GM19463 (cell line): Measurements from ENCODE around the gene SLC19A1.

Experiments used
- ATAC-seq: cut with Tn5 transposase; IDR thresholded peaks from one replicate; pipeline ENCODE4 v1.9.1; 2021; ENCODE audit warnings: mild to moderate bottlenecking, moderate library complexity; ENCODE audit not compliant: unreplicated experiment

The SLC19A1 gene

DNA sequence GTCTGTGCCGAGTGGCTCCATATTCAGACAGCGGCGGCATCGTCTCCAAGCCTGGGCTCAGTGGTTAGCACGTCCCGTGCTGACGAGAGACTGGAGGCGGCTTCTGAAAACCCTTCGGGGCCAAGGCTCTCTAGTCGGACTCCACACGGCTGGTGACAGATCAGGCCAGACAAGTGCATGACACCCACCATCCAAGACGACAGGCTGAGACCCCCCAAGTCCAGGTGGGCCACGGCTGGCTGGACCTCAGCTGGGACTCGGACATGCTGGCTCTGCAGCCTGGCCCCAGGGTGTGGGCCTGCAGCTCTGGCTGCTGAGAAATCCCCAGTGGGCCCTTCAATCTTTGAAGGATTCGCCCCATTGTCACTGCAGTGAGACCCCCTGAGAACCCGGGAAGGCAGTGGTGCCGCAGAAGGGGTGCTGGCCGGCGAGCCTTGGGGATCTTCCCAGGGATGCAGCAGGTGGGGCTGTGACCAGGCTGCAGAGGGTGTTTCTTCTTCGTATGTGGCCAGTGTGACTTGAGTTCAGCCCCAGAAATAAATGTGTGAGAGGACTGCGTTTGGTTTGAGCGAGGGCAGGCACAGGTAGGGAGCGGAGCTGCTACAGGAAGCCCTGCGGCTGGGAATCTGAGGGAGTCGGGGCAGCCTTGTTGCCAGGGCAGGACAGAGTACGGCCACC is 15.9 kb upstream of the SLC19A1 start:
- ATAC-seq: no peak

GRCh38 chr21:45557616-45558043 is 15.4 kb upstream of the SLC19A1 start:
- ATAC-seq: no peak

DNA sequence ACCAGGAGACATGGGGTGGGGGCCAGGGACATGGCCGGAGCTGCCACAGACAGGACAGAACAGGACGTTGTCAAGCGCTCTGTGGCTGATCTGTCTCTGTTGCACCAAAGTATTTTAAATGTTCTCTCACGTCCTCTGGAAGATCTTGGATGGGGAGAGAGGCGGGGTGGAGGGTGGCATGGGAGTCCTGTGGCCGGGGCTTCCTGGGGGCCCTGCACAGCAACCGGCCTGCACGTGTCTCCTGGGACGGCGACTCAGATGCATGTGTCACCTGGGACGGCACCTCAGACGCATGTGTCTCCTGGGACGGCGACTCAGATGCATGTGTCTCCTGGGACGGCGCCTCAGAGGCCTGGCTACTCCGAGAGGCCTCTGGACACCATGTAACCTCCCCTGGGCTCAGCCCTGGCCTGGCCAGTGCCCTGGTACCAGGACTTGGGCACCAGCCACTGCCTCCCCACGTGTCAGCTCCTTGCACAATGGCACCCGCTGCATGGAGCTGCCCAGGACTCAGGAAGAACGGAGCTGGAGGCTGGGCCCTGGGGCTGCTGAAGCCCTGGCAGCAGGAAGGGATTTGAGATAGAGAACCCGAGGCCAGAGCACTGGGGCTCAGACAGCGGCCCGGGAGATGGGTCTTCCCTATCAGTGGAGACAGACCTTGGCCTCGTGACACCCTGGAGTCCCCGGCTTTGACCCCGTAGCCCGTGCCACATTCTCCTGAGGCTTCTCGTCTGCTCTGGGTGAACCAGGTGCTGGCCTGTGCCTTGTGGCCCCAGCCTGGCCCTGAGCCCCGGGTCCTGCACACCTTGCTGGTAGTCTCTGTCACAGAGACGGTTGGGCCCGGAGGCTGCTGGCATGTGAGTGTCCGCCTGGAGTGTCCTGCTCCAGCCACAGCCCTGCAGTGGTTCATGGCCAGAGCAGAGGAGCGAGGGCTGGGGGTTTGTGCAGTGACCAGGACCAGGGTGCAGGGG is 14.7 kb upstream of the SLC19A1 start:
- ATAC-seq: no peak

DNA sequence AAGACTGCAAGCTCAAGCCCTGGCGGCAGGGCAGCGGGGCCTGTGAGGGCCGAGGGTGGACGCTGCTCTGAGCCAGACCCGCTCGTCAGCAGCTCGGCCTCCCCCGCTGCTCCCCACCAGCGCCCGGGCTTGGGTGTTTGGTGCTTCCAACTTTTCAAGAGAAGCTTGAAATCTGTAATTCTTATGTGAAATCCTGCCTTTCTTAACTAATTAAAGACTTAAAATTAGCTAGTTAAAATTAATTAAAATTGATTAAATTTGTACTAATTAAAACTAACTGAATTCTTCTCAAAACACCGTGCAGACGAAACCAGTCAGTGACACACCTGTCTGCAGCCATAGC is 14.0 kb upstream of the SLC19A1 start:
- ATAC-seq: no peak

DNA sequence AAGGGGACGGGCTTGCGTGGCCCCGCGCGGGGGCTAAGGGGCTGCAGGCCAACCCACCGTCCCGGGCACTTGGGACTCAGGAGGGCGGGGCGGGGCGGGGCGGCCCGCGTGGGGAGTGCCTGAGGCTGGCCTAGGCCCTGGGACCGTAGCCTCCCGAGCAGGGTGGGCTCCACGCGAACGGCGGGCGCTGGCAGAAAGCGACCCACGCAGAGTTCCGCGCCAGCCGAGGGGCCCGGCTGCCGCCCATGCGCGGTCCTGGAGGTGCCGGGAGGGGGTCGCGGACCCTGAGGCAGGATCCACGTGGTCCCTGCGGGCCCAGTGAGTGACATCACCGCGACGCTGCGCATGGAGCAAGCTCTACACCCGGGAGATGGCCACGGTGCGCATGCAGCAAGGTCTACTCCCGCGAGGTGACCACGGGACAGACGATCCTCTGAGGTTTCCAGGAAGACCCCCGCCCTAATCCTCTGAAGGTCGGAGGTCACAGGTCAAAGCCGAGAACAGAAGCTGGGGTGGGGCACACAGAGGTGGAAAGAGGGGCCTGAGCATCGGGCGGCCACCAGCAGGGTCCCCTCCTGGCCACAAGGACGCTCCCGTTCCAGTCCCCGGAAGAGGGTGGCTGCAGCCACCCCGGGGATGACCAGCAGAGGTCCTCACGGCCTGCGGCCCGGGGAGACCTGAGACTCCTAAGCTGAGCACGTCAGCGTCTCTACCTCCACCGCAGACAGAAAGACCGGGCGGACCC is 13.5 kb upstream of the SLC19A1 start:
- ATAC-seq: peak; percentile 76

DNA sequence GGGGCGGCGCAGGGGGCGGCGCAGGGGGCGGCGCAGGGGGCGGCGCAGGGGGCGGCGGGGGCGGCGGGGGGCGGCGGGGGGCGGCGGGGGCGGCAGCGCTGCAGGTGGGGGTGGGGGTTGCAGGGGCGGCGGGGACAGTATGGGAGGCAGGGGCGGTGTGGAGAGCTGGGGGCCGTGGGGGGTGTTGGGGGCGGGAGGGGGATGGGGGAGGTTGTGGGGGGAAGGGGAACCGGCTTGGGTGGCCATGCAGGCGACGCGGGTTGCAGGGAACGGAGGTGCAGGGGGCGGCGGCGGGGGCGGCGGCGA is 13.0 kb upstream of the SLC19A1 start:
- no peak for ATAC-seq

DNA sequence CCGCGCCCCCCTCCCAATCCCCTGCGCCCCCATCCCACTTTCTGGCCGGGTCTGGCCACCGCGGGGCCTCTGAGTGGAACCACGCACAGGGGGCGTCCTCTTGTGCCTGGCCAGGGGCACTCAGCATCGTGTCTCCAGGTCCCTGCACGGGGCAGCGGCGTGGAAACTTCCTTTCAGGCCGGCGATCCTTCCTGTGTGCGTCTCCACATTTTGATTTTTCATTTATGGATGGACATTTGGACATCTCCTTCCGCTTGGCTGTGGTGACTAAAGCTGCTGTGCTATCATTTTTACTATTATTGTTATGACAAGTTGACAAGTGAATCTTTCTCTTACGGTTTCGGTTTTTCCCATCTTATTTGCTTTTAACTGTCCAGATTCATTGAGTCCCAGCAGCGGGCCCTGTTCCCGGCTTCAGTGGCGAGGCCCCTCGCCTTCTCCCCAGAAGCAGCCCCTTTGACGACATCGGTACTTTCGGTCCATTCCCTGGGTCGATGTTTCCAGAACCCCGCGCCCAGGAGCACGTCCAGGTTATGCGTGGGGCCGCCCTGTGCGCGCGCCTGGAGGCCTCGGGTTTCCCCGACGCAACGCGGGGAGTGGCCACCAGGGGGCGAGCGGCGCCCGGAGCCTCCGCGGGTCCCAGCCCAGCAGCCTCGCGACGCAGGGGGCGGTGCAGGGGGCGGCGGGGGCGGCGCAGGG is 12.4 kb upstream of the SLC19A1 start:
- ATAC-seq: peak; percentile 50

DNA sequence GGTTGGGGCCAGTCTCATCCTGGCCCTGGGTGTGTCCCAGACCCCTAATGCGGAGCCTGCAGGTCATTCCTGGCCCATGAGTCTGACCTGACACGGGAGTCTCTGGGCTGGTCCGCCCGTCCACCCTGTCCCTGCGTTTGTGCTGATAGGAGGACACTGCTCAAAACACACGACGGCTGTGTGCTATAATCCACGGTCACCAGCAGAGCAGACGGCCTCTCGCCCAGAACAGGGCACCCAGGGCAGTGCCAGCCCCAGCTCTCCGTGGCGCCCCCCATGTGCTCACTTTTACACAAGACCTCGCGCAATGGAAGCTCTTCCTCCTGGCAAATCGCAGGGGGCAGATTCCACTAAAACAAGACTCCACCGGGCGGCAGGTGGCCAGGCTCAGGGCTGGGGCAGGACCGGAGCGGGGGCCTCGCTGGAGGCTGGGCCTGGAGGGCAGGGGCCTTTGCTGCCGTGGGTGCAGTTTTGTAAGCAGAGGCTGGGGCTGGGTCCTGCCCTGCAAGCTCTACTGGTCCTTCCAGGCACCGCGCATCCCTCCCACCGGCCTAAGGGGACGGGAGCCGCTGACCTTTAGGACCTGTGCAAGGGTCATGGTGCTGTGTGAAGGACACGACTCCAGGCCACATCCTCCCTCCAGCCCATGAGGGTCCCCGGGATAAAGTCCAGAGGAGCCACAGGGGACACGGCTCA is 10.6 kb upstream of the SLC19A1 start:
- no peak for ATAC-seq

- no peak for ATAC-seq
Observed at GRCh38 chr21:45551783-45552695, 9.8 kb upstream of the SLC19A1 start.

DNA sequence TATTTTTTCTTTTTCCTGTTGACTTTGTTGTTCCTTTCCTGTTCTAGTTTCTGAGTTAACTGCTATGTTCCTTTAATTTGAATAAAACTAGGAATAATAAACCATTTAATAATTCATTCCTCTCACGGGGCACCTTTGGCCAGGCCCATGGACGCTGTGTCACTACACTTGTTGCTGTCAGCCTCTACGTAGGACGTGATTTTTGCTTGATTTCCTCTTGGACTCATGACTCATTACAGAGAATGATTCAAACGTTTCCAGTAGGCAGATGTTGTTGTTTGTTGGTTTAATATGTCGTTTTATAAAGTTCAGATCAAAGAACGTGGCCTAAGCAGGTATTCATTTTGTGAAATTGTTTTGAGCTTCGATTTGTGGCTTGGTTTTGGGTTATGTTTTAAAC is 9.1 kb upstream of the SLC19A1 start:
- no peak for ATAC-seq

- peak; percentile 33 for ATAC-seq
Observed at GRCh38 chr21:45550522-45551210, 8.4 kb upstream of the SLC19A1 start.

DNA sequence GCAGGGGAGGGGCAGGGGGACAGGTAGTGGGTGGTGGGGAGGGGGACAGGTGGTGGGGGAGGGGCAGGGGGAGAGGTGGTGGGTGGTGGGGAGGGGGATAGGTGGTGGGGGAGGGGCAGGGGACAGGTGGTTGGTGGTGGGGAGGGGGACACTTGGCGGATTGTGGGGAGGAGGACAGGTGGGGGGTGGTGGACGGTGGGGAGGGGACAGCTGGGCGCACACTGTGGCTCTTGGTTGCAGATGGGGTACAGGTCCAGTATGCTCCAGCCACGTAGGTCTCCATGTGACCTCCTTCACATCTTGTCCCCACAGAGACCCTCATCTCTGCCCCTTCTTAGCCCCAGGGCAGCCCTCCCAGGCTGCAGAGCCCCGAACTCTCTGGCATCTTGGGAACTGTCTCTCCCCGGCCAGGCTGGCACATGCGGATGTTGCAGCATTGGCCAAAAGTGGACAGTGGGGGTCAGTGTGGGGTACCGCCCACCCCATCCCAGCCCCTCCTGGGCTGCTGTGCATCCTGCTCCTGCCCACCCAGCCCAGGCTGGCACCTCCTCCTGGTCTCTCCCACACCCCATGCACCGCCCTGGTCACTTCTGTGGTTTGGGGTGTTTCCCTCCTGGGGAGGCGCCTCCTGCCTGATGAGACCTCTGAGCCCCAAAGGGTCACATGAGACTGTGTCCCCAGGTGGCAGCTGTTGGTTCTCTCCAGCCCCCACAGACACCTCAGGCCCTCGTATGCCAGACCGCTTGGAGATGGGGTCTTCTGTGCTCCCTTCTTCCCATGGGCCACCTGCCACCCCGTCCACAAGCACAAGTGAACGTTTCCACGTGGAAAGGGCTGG is 7.6 kb upstream of the SLC19A1 start:
- ATAC-seq: peak; percentile 51

DNA sequence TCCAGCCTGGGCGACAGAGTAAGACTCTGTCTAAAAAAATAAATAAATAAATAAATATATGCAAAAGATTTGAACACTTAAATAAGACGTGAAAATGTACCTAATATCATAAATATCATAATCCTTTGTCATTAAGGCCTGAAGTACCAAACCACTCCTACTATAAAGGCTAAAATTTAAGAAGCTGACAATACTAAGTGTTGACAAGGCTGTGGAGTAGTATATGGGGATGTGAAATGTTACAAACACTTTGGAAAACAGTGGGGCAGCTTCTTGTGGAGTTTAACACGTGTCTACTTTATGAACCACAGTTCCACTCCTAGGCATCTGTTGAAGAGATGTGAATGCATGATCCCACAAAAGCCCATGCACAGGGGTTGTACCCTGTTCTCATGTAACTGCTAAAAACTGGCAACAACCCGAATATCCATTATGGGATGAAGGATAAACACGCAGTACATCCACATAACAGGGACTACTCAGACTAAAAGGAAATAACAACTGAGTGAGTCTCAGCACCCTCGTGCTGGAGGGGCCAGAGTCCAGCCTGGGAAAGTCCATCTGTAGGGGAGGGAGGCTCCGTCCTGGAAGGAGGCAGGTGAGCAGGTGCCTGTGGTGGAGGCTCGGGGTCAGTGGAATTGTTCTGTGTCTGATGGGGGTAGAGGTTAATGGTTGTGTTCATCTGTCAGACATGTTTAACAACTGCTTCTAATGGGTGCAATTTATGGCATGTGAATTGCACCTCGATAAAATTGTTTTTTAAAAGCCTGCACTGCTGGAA is 6.7 kb upstream of the SLC19A1 start:
- no peak for ATAC-seq

DNA sequence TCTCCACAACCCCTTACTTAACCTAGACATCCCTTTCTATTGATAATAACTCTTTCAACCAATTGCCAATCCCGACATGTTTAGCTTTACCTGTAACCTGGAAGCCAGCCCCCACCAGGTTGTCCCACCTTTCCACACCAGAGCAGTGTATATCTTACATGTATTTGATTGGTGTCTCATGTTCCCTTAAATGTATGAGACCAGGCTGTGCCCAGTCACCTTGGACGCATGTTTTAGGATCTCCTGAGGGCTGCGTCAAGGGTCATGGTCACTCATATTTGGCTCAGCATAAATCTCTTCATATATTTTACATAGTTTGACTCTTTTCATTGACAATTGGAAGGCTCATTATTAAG is 5.3 kb upstream of the SLC19A1 start:
- no peak for ATAC-seq

DNA sequence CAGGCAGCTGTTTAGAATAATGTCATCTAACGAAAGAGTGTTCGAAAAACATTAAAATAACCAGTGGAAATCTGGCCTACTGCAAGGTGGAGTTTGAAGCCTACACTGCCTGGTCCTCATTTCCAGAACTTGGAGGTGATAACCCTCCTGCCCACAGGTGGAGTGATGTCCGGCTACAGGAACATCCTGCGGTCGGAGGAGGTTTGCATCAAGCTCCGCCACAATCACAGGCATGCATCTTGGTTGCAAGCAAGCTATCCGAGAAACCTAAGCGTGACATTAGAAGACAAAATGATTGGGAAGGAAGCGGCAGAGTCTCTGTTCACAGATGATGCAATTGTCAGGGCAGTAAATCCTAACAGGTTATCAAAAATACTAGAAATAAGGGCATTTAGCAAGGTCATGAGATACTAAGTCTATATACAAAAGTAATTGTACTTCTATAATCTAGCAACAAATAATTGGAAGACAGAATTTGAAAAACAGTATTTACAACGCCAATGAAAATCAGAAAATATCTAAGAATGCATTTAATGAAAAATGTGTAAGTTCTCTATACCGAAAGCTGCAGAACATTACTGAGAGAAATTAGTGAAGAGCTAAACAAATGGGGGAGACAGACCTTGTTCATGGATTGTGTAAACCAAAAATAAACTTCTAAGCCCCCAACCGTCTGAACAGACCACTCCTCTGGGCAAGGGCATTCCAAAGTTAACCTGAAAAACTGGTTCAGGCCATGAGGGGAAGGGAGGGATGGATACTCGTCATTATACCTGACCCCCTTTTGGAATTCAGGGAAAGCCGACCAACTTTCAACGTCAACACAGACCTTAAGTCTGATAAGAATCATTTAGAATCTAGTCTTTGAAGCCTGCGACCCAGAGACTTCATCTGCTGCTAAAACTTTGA is 4.7 kb upstream of the SLC19A1 start:
- ATAC-seq: no peak
